Body of pancreas (tissue), 4 donors: Measurements from ENCODE around the gene SLC37A1. TPM values are rescaled to one million over a fixed set of nuclear protein-coding genes. Genes with fewer than 3 reads are reported as not detected.

Source experiments
- ATAC-seq: fragments of 150-250 bp; one replicate; pipeline ENCODE4 v1.9.1; 2016
- DNase-seq, 4 donors: peaks; one replicate each; pipeline ENCODE4 v3.0.0-alpha.2; 2019
- H3K27ac ChIP-seq, 4 donors: fragments of 200-600 bp; sonication (generic); 1 replicate in 3 of 4; 2 replicates in 1 of 4; pipeline versions ENCODE4 v1.5.1 to v1.6.1; 2016 to 2019; ENCODE audit warnings: mild to moderate bottlenecking in 1 of 4, mixed read lengths in 1 of 4, moderate library complexity in 1 of 4
- H3K27me3 ChIP-seq, 2 donors: fragments of 200-600 bp; sonication (generic); one replicate each; pipeline ENCODE4 v1.6.0; 2016; ENCODE audit warnings: mild to moderate bottlenecking in 1 of 2
- H3K36me3 ChIP-seq, 2 donors: fragments of 200-600 bp; sonication (generic); replicated peaks in 1 of 2; 2 replicates each; pipeline ENCODE4 v1.5.1; 2016; ENCODE audit warnings: low read depth in 2 of 2; ENCODE audit not compliant: insufficient read depth in 1 of 2
- H3K4me1 ChIP-seq: fragments of 200-600 bp; sonication (generic); one replicate; pipeline ENCODE4 v1.6.0; 2016
- H3K4me3 ChIP-seq, 2 donors: fragments of 200-600 bp; sonication (generic); 1 replicate in 1 of 2; 2 replicates in 1 of 2; pipeline ENCODE4 v1.5.1; 2016 to 2019
- H3K9me3 ChIP-seq, 3 donors: fragments of 200-600 bp; sonication (generic); 1 replicate in 2 of 3; 2 replicates in 1 of 3; pipeline ENCODE4 v1.5.1; 2016
- CTCF ChIP-seq, 7 experiments: fragments of 450-650 bp in 4 of 7; fragments of 200-600 bp in 3 of 7; sonication (generic) in 3 of 7; IDR thresholded peaks; one replicate each; pipeline ENCODE4 v1.5.1; 2016 to 2019; ENCODE audit warnings: antibody characterized with exemption in 7 of 7
- POLR2A ChIP-seq, 3 donors: fragments of 450-650 bp; IDR thresholded peaks; one replicate each; pipeline ENCODE4 v1.6.1; 2016; ENCODE audit warnings: antibody characterized with exemption in 3 of 3, mild to moderate bottlenecking in 2 of 3
- WGBS, 2 donors: methylation state at CpG; one replicate each; pipeline ENCODE4 v1.1.5; 2017; 5-methylcytosine and 5-hydroxymethylcytosine counted together
- intact Hi-C: fragments of 100-400 bp; cut with DNase I; formaldehyde crosslinking; loops from one replicate; pipeline ENCODE4 v1.15.1; 2023
- total RNA-seq, 2 donors: library from RNA; depleted of rRNA; stranded (reverse); fragments of >200 nt; gene quantifications; one replicate each; pipeline ENCODE4 v1.1.0, GENCODE V29; 2016

Gene SLC37A1
- total RNA-seq, 2 donors from 2014 or later = 6.3 to 16.3 TPM

- no peak overlapping the region for H3K4me3 ChIP-seq
- H3K4me1 ChIP-seq = peaks cover 14% of the 10 kb centered on the region
- no peak for ATAC-seq
- H3K27ac ChIP-seq = no peak overlapping the region
- WGBS, 2 donors = 79 to 89% methylated on average over 15 of the region's 15 CpGs
- intact Hi-C loops = no loop called here
- H3K36me3 ChIP-seq = no peaks in the 10 kb centered on the region
- DNase-seq = no peak
- no peaks in the 10 kb centered on the region for H3K9me3 ChIP-seq
- TF ChIP-seq CTCF (IDR thresholded peaks at IDR 0.05) (no peak), POLR2A (IDR thresholded peaks at IDR 0.05) (no peak)
- H3K27me3 ChIP-seq = no peaks in the 10 kb centered on the region
These were observed 14.1 kb upstream of the SLC37A1 start for GRCh38 chr21:42499444-42500112.

- Histone ChIP-seq H3K27ac (no peak overlapping the region), H3K9me3 (no peaks in the 10 kb centered on the region), H3K36me3 (no peaks in the 10 kb centered on the region), H3K4me1 (peaks cover 14% of the 10 kb centered on the region), H3K27me3 (no peaks in the 10 kb centered on the region), H3K4me3 (no peak overlapping the region)
- intact Hi-C loops = no loop called here
- no peak for TF ChIP-seq POLR2A (IDR thresholded peaks at IDR 0.05)
- no peak for TF ChIP-seq CTCF (IDR thresholded peaks at IDR 0.05)
- WGBS, 2 donors = 66 to 81% methylated on average over 4 of the region's 4 CpGs
- DNase-seq (no peak), ATAC-seq (no peak)
These were observed 13.4 kb upstream of the SLC37A1 start for GRCh38 chr21:42500225-42500624.

- Histone ChIP-seq H3K27me3 (no peaks in the 10 kb centered on the region), H3K9me3 (no peaks in the 10 kb centered on the region), H3K27ac (no peak overlapping the region), H3K4me3 (no peak overlapping the region), H3K4me1 (peaks cover 9% of the 10 kb centered on the region), H3K36me3 (no peaks in the 10 kb centered on the region)
- TF ChIP-seq CTCF (IDR thresholded peaks at IDR 0.05) = no peak
- TF ChIP-seq POLR2A (IDR thresholded peaks at IDR 0.05) = no peak
- DNase-seq = no peak
- no peak for ATAC-seq
- WGBS, 2 donors = 44 to 46% methylated on average over 5 of the region's 5 CpGs
- intact Hi-C loops = no loop called here
These were observed 12.9 kb upstream of the SLC37A1 start for GRCh38 chr21:42500736-42501135.

GRCh38 chr21:42503711-42504110, 9.9 kb upstream of the SLC37A1 start:
- Histone ChIP-seq H3K36me3 (no peaks in the 10 kb centered on the region), H3K27me3 (no peaks in the 10 kb centered on the region), H3K9me3 (no peaks in the 10 kb centered on the region), H3K4me1 (no peaks in the 10 kb centered on the region), H3K4me3 (no peak overlapping the region), H3K27ac (no peak overlapping the region)
- TF ChIP-seq CTCF (IDR thresholded peaks at IDR 0.05) = no peak
- TF ChIP-seq POLR2A (IDR thresholded peaks at IDR 0.05) = no peak
- no peak for ATAC-seq
- DNase-seq = no peak
- WGBS, 2 donors = 79 to 82% methylated on average over 4 of the region's 4 CpGs
- intact Hi-C loops = no loop called here

- WGBS, 2 donors = 43% methylated on average over 3 of the region's 3 CpGs
- no peak overlapping the region for H3K27ac ChIP-seq
- H3K4me3 ChIP-seq = no peak overlapping the region
- H3K36me3 ChIP-seq = no peaks in the 10 kb centered on the region
- no peak for DNase-seq
- TF ChIP-seq CTCF (IDR thresholded peaks at IDR 0.05) (no peak), POLR2A (IDR thresholded peaks at IDR 0.05) (no peak)
- no peak for ATAC-seq
- H3K9me3 ChIP-seq = no peaks in the 10 kb centered on the region
- no peaks in the 10 kb centered on the region for H3K4me1 ChIP-seq
- intact Hi-C loops = no loop called here
- H3K27me3 ChIP-seq = no peaks in the 10 kb centered on the region
These were observed 8.4 kb upstream of the SLC37A1 start for GRCh38 chr21:42505090-42505726.
